GM23338 (cell line): ENCODE measurements around the gene PPFIA2. TPM values are rescaled to one million over a fixed set of nuclear protein-coding genes. Genes with fewer than 3 reads are reported as not detected.

Experiments used
- ATAC-seq: fragments of 200-7000 bp; cut with Tn5 transposase; 3 replicates; pipeline ENCODE4 v1.9.1; 2020
- DNase-seq: peaks from one replicate; pipeline ENCODE4 v3.0.0-alpha.2; 2015; ENCODE audit warnings: low spot score
- H2AFZ ChIP-seq: fragments of 200-600 bp; sonication (generic); 2 replicates; pipeline ENCODE4 v1.8.0; 2016; ENCODE audit warnings: antibody characterized with exemption, mild to moderate bottlenecking, moderate library complexity
- H3F3A ChIP-seq: fragments of 200-600 bp; sonication (generic); replicated peaks from 2 replicates; pipeline ENCODE4 v1.8.0; 2017; ENCODE audit warnings: antibody characterized with exemption, mixed run types, low read depth
- H3K27ac ChIP-seq: fragments of 200-600 bp; sonication (generic); 2 replicates; pipeline ENCODE4 v1.6.1; 2016; ENCODE audit warnings: low read depth
- H3K27me3 ChIP-seq: fragments of 200-600 bp; sonication (generic); 2 replicates; pipeline ENCODE4 v1.8.0; 2016; ENCODE audit warnings: mild to moderate bottlenecking, mixed run types, moderate library complexity; ENCODE audit not compliant: insufficient read depth
- H3K36me3 ChIP-seq: fragments of 200-600 bp; sonication (generic); 2 replicates; pipeline ENCODE4 v1.8.0; 2016; ENCODE audit warnings: mild to moderate bottlenecking; ENCODE audit not compliant: insufficient read depth
- H3K4me1 ChIP-seq: fragments of 200-600 bp; sonication (generic); 2 replicates; pipeline ENCODE4 v1.8.0; 2016; ENCODE audit warnings: mild to moderate bottlenecking, moderate library complexity; ENCODE audit not compliant: insufficient read depth
- H3K4me2 ChIP-seq: fragments of 200-600 bp; sonication (generic); 2 replicates; pipeline ENCODE4 v1.7.1; 2017; ENCODE audit warnings: mixed run types
- H3K4me3 ChIP-seq: fragments of 200-600 bp; sonication (generic); 2 replicates; pipeline ENCODE4 v1.6.1; 2016; ENCODE audit warnings: mixed run types
- H3K79me2 ChIP-seq: fragments of 200-600 bp; sonication (generic); replicated peaks from 2 replicates; pipeline ENCODE4 v1.8.0; 2017; ENCODE audit warnings: mild to moderate bottlenecking; ENCODE audit not compliant: insufficient read depth
- H3K9me2 ChIP-seq: fragments of 200-600 bp; sonication (generic); 2 replicates; pipeline ENCODE4 v1.8.0; 2017; ENCODE audit not compliant: insufficient read depth
- H4K20me1 ChIP-seq: fragments of 200-600 bp; sonication (generic); replicated peaks from 2 replicates; pipeline ENCODE4 v1.8.0; 2017; ENCODE audit warnings: mild to moderate bottlenecking; ENCODE audit not compliant: insufficient read depth
- H3K27ac Mint-ChIP-seq: 2 replicates; pipeline ENCODE4 v1.8.0; 2020; ENCODE audit warnings: inconsistent platforms, mild to moderate bottlenecking, moderate library complexity, mixed read lengths
- H3K27me3 Mint-ChIP-seq: 3 replicates; pipeline ENCODE4 v1.8.0; 2022; ENCODE audit warnings: low read depth, mild to moderate bottlenecking, moderate library complexity, mixed read lengths, inconsistent platforms; ENCODE audit not compliant: insufficient read depth, poor library complexity
- H3K36me3 Mint-ChIP-seq: 3 replicates; pipeline ENCODE4 v1.8.0; 2021; ENCODE audit warnings: low read depth, mild to moderate bottlenecking, inconsistent platforms, moderate library complexity, mixed read lengths
- H3K4me1 Mint-ChIP-seq: 3 replicates; pipeline ENCODE4 v1.8.0; 2020; ENCODE audit warnings: mild to moderate bottlenecking, inconsistent platforms, mixed read lengths
- H3K4me3 Mint-ChIP-seq: 3 replicates; pipeline ENCODE4 v1.8.0; 2021; ENCODE audit warnings: moderate library complexity, mild to moderate bottlenecking, inconsistent platforms, mixed read lengths
- H3K9me3 Mint-ChIP-seq: 3 replicates; pipeline ENCODE4 v1.8.0; 2020; ENCODE audit warnings: moderate library complexity, mild to moderate bottlenecking, inconsistent platforms, mixed read lengths
- EZH2 ChIP-seq: fragments of 200-600 bp; sonication (generic); IDR thresholded peaks from one replicate; pipeline ENCODE4 v1.8.0; 2017; ENCODE audit warnings: antibody characterized with exemption, mild to moderate bottlenecking, low read depth; ENCODE audit not compliant: unreplicated experiment
- EZH2phosphoT487 ChIP-seq: fragments of 200-600 bp; sonication (generic); IDR thresholded peaks from one replicate; pipeline ENCODE4 v1.8.1; 2018; ENCODE audit warnings: antibody characterized with exemption; ENCODE audit not compliant: unreplicated experiment
- JUNB ChIP-seq: IDR thresholded peaks from one replicate; pipeline ENCODE4 v1.6.1; 2016; ENCODE audit warnings: antibody characterized with exemption; ENCODE audit not compliant: unreplicated experiment
- NANOG ChIP-seq: IDR thresholded peaks from 2 replicates; pipeline ENCODE4 v1.6.1; 2016; ENCODE audit warnings: antibody characterized with exemption, borderline replicate concordance
- POLR2AphosphoS5 ChIP-seq: IDR thresholded peaks from 2 replicates; pipeline ENCODE4 v1.6.1; 2016; ENCODE audit warnings: antibody characterized with exemption, low read depth
- ZNF114 ChIP-seq: fragments of 250-450 bp; sonication (Bioruptor Pico); IDR thresholded peaks from 2 replicates; pipeline ENCODE4 v1.5.0; 2020; ENCODE audit warnings: mild to moderate bottlenecking, moderate library complexity
- ZNF331 ChIP-seq: fragments of 250-450 bp; sonication (Bioruptor Pico); IDR thresholded peaks from 2 replicates; pipeline ENCODE4 v1.5.0; 2020; ENCODE audit warnings: low read depth, mild to moderate bottlenecking, moderate library complexity
- polyA plus RNA-seq: library from polyadenylated mRNA; unstranded; fragments of >200 nt; fragmentation: Nextera tagmentation; extraction: Ambion mirVana; gene quantifications from 2 replicates; pipeline ENCODE4 v1.2.1, GENCODE V29; 2016
- total RNA-seq: library from RNA; depleted of rRNA; stranded (reverse); fragments of >200 nt; shearing (Covaris generic); gene quantifications from 2 replicates; pipeline ENCODE4 v1.2.3, GENCODE V29; 2014
- TF ChIP-seq, protein P1 (sequence below): fragments of 250-450 bp; sonication (Bioruptor Pico); IDR thresholded peaks from 2 replicates; pipeline ENCODE4 v1.5.0; 2020; ENCODE audit warnings: mild to moderate bottlenecking, moderate library complexity
- TF ChIP-seq, protein P2 (sequence below): IDR thresholded peaks from 2 replicates; pipeline ENCODE4 v1.6.1; 2016; ENCODE audit warnings: antibody characterized with exemption

Gene PPFIA2
- total and polyA plus RNA-seq, 2 experiments from 2014 or later = 5.4 to 7.2 TPM

DNA sequence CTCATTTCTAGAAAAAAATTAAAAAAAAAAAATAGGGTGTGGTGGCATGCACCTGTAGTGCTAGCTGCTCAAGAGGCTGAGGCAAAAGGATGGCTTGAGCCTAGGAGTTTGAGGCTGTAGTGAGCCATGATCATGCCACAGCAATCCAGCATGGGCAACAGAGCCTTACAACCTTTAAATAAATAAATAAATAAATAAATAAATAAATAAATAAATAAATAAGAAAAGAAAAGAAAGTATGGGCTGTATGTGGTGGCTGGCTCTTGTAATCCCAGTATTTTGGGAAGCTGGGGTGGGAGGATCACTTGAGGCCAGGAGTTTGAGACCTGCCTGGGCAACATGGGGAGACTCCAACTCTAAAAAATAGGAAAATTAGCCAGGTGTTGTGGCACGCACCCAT lies 373.0 kb downstream of the PPFIA2 start (continued):
- TF ChIP-seq, protein P1, sequence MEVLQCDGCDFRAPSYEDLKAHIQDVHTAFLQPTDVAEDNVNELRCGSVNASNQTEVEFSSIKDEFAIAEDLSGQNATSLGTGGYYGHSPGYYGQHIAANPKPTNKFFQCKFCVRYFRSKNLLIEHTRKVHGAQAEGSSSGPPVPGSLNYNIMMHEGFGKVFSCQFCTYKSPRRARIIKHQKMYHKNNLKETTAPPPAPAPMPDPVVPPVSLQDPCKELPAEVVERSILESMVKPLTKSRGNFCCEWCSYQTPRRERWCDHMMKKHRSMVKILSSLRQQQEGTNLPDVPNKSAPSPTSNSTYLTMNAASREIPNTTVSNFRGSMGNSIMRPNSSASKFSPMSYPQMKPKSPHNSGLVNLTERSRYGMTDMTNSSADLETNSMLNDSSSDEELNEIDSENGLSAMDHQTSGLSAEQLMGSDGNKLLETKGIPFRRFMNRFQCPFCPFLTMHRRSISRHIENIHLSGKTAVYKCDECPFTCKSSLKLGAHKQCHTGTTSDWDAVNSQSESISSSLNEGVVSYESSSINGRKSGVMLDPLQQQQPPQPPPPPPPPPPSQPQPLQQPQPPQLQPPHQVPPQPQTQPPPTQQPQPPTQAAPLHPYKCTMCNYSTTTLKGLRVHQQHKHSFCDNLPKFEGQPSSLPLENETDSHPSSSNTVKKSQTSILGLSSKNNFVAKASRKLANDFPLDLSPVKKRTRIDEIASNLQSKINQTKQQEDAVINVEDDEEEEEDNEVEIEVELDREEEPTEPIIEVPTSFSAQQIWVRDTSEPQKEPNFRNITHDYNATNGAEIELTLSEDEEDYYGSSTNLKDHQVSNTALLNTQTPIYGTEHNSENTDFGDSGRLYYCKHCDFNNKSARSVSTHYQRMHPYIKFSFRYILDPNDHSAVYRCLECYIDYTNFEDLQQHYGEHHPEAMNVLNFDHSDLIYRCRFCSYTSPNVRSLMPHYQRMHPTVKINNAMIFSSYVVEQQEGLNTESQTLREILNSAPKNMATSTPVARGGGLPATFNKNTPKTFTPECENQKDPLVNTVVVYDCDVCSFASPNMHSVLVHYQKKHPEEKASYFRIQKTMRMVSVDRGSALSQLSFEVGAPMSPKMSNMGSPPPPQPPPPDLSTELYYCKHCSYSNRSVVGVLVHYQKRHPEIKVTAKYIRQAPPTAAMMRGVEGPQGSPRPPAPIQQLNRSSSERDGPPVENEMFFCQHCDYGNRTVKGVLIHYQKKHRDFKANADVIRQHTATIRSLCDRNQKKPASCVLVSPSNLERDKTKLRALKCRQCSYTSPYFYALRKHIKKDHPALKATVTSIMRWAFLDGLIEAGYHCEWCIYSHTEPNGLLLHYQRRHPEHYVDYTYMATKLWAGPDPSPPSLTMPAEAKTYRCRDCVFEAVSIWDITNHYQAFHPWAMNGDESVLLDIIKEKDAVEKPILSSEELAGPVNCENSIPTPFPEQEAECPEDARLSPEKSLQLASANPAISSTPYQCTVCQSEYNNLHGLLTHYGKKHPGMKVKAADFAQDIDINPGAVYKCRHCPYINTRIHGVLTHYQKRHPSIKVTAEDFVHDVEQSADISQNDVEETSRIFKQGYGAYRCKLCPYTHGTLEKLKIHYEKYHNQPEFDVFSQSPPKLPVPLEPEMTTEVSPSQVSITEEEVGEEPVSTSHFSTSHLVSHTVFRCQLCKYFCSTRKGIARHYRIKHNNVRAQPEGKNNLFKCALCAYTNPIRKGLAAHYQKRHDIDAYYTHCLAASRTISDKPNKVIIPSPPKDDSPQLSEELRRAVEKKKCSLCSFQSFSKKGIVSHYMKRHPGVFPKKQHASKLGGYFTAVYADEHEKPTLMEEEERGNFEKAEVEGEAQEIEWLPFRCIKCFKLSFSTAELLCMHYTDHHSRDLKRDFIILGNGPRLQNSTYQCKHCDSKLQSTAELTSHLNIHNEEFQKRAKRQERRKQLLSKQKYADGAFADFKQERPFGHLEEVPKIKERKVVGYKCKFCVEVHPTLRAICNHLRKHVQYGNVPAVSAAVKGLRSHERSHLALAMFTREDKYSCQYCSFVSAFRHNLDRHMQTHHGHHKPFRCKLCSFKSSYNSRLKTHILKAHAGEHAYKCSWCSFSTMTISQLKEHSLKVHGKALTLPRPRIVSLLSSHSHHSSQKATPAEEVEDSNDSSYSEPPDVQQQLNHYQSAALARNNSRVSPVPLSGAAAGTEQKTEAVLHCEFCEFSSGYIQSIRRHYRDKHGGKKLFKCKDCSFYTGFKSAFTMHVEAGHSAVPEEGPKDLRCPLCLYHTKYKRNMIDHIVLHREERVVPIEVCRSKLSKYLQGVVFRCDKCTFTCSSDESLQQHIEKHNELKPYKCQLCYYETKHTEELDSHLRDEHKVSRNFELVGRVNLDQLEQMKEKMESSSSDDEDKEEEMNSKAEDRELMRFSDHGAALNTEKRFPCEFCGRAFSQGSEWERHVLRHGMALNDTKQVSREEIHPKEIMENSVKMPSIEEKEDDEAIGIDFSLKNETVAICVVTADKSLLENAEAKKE = no peak
- TF ChIP-seq POLR2AphosphoS5 = no peak
- TF ChIP-seq ZNF331 (CRISPR knock-in tag) = no peak
- no peak for TF ChIP-seq NANOG
- TF ChIP-seq EZH2 = no peak
- no peak for TF ChIP-seq ZNF114 (CRISPR knock-in tag)
- no peak for TF ChIP-seq JUNB
- no peak for TF ChIP-seq EZH2phosphoT487

DNA sequence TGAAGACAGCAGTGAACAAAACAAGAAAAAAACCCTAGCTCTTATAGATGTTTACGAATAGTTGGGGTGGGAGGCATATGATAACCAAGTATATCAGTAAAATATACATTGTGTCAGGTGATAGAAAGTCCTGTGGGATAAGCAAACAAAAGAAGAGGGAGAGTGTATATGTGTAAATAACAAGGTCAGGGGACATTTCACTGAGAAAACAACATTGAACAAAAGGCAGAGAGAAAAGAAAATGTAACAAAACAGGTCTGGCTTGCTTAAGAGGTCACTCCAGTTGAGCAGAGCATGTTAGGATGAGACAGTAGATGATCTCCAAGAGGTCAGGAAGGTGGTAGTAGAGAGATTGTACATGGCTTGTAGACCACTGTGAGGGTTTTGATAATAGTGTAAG lies 377.2 kb downstream of the PPFIA2 start:
- H3K79me2 ChIP-seq = no peaks in the 10 kb centered on the region
- no peaks in the 10 kb centered on the region for H4K20me1 ChIP-seq
- no peaks in the 10 kb centered on the region for H3K36me3 ChIP-seq
- Mint-ChIP-seq H3K36me3 (no peaks in the 10 kb centered on the region), H3K27ac (no peak overlapping the region), H3K27me3 (no peaks in the 10 kb centered on the region), H3K4me3 (no peak overlapping the region), H3K4me1 (no peaks in the 10 kb centered on the region), H3K9me3 (no peaks in the 10 kb centered on the region)
- H2AFZ ChIP-seq = no peak overlapping the region
- no peaks in the 10 kb centered on the region for H3K4me1 ChIP-seq
- no peak overlapping the region for H3K27ac ChIP-seq
- H3F3A ChIP-seq = no peaks in the 10 kb centered on the region
- H3K4me3 ChIP-seq = no peak overlapping the region
- no peak overlapping the region for H3K4me2 ChIP-seq
- DNase-seq = no peak
- H3K27me3 ChIP-seq = no peaks in the 10 kb centered on the region
- H3K9me2 ChIP-seq = 0 out of 2 replicates have a peak, but pooled peaks cover 3% of the 10 kb centered on the region
- ATAC-seq = no peak
- TF ChIP-seq, protein P1 = no peak
- TF ChIP-seq EZH2phosphoT487 (no peak), ZNF114 (CRISPR knock-in tag) (no peak), EZH2 (no peak), JUNB (no peak), POLR2AphosphoS5 (no peak)
- TF ChIP-seq, protein P2, sequence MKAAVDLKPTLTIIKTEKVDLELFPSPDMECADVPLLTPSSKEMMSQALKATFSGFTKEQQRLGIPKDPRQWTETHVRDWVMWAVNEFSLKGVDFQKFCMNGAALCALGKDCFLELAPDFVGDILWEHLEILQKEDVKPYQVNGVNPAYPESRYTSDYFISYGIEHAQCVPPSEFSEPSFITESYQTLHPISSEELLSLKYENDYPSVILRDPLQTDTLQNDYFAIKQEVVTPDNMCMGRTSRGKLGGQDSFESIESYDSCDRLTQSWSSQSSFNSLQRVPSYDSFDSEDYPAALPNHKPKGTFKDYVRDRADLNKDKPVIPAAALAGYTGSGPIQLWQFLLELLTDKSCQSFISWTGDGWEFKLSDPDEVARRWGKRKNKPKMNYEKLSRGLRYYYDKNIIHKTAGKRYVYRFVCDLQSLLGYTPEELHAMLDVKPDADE = no peak
